ENCODE measurements around the gene NAP1L1. TPM values are rescaled to one million over a fixed set of nuclear protein-coding genes. Genes with fewer than 3 reads are reported as not detected.

The NAP1L1 gene
- total RNA-seq, 1 experiment from 2014 or later: 837 TPM

- no peak for TF ChIP-seq EZH2 (IDR thresholded peaks at IDR 0.05; ENCODE audit: borderline replicate concordance, low read depth, low read length, poor library complexity, severe bottlenecking)
- TF ChIP-seq, protein P1, sequence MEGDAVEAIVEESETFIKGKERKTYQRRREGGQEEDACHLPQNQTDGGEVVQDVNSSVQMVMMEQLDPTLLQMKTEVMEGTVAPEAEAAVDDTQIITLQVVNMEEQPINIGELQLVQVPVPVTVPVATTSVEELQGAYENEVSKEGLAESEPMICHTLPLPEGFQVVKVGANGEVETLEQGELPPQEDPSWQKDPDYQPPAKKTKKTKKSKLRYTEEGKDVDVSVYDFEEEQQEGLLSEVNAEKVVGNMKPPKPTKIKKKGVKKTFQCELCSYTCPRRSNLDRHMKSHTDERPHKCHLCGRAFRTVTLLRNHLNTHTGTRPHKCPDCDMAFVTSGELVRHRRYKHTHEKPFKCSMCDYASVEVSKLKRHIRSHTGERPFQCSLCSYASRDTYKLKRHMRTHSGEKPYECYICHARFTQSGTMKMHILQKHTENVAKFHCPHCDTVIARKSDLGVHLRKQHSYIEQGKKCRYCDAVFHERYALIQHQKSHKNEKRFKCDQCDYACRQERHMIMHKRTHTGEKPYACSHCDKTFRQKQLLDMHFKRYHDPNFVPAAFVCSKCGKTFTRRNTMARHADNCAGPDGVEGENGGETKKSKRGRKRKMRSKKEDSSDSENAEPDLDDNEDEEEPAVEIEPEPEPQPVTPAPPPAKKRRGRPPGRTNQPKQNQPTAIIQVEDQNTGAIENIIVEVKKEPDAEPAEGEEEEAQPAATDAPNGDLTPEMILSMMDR (conservative IDR thresholded peaks at IDR 0.05; ENCODE audit: low read depth, low read length): peak; percentile 89
Observed at GRCh38 chr12:76037130-76038103, 47.1 kb downstream of the NAP1L1 start.

DNA sequence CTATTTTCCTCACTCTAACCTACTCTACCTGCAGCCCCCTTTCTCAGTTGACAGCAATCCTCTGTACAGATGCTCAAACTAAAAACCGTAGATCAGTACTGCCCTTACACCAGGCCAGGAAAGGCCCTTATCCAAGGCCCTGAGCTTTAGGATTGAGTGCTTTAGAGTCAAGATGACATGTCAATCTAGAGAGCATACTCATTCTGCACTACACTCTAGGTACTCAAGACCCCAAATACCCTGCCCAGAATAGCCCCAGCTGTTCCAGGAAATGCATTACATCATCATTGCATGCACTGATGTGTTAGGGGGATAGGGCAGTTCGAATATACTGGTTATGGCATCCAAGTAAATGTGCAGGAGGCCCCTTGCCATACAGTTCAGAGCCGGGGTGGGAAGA lies 49.4 kb downstream of the NAP1L1 start:
- BruUV-seq (replicated peaks): no TSS peak
- POLR2A ChIA-PET (ENCODE audit: low non-redundant PET): no interaction called here
- intact Hi-C loops (cut with micrococcal nuclease; ENCODE audit: unreplicated experiment): loop anchor here (5.0 to 10.0 kb wide), 2 partner anchors 312 to 700 kb away; partner anchors contain the start of genes BBS10, CAPS2 and GLIPR1L1
- DNase-seq (ENCODE audit: low spot score): no peak
- CTCF ChIA-PET: no interaction called here
- Histone ChIP-seq H3K27ac (ENCODE audit: low read depth, low read length, poor library complexity, severe bottlenecking) (no peak overlapping the region), H3K9me3 (ENCODE audit: low read depth, low read length, poor library complexity, severe bottlenecking) (no peaks in the 10 kb centered on the region), H3K36me3 (ENCODE audit: insufficient read depth, low read length, poor library complexity, severe bottlenecking) (no peaks in the 10 kb centered on the region), H3K4me3 (ENCODE audit: low read depth, low read length, poor library complexity, severe bottlenecking) (no peak overlapping the region), H3K4me1 (ENCODE audit: insufficient read depth, low read length, poor library complexity, severe bottlenecking) (peaks cover 21% of the 10 kb centered on the region), H3K27me3 (replicated peaks; ENCODE audit: insufficient read depth, low read depth, low read length, poor library complexity) (no peaks in the 10 kb centered on the region)
- no peak for TF ChIP-seq EZH2 (IDR thresholded peaks at IDR 0.05; ENCODE audit: borderline replicate concordance, low read depth, low read length, poor library complexity, severe bottlenecking)
- TF ChIP-seq, protein P1 (conservative IDR thresholded peaks at IDR 0.05; ENCODE audit: low read depth, low read length): no peak

More at GRCh38 chr12:76037130-76038103, 47.1 kb downstream of the NAP1L1 start:
- no peak overlapping the region for H3K27ac ChIP-seq (ENCODE audit: low read depth, low read length, poor library complexity, severe bottlenecking)
- ChIA-PET POLR2A (ENCODE audit: low non-redundant PET) (no interaction called here), CTCF (interaction anchor here (0.5 to 1.5 kb wide), 8 partner anchors 392 to 554 kb away, joined by 3 to 7 read pairs (median 4); partner anchors contain the start of gene KRR1)
- no peaks in the 10 kb centered on the region for H3K36me3 ChIP-seq (ENCODE audit: insufficient read depth, low read length, poor library complexity, severe bottlenecking)
- H3K27me3 ChIP-seq (replicated peaks; ENCODE audit: insufficient read depth, low read depth, low read length, poor library complexity): no peaks in the 10 kb centered on the region
- intact Hi-C loops (cut with micrococcal nuclease; ENCODE audit: unreplicated experiment): loop anchor here (5.0 to 10.0 kb wide), 2 partner anchors 310 to 703 kb away; partner anchors contain the start of genes BBS10, CAPS2 and GLIPR1L1
- BruUV-seq (replicated peaks): no TSS peak
- H3K9me3 ChIP-seq (ENCODE audit: low read depth, low read length, poor library complexity, severe bottlenecking): no peaks in the 10 kb centered on the region
- H3K4me3 ChIP-seq (ENCODE audit: low read depth, low read length, poor library complexity, severe bottlenecking): peak overlapping the region; percentile 15
- peak; percentile 88 for DNase-seq (ENCODE audit: low spot score)
- peaks cover 21% of the 10 kb centered on the region for H3K4me1 ChIP-seq (ENCODE audit: insufficient read depth, low read length, poor library complexity, severe bottlenecking)

GRCh38 chr12:76033081-76034011 lies 51.1 kb downstream of the NAP1L1 start:
- POLR2A ChIA-PET (ENCODE audit: low non-redundant PET): no interaction called here
- intact Hi-C loops (cut with micrococcal nuclease; ENCODE audit: unreplicated experiment): loop anchor here (5.0 to 10.0 kb wide), 4 partner anchors 86 to 699 kb away; partner anchors contain the start of genes CAPS2 and GLIPR1L1
- Histone ChIP-seq H3K9me3 (ENCODE audit: low read depth, low read length, poor library complexity, severe bottlenecking) (no peaks in the 10 kb centered on the region), H3K4me1 (ENCODE audit: insufficient read depth, low read length, poor library complexity, severe bottlenecking) (peaks cover 21% of the 10 kb centered on the region), H3K27ac (ENCODE audit: low read depth, low read length, poor library complexity, severe bottlenecking) (no peak overlapping the region), H3K4me3 (ENCODE audit: low read depth, low read length, poor library complexity, severe bottlenecking) (no peak overlapping the region), H3K27me3 (replicated peaks; ENCODE audit: insufficient read depth, low read depth, low read length, poor library complexity) (no peaks in the 10 kb centered on the region), H3K36me3 (ENCODE audit: insufficient read depth, low read length, poor library complexity, severe bottlenecking) (no peaks in the 10 kb centered on the region)
- TF ChIP-seq, protein P1 (conservative IDR thresholded peaks at IDR 0.05; ENCODE audit: low read depth, low read length): no peak
- no peak for TF ChIP-seq EZH2 (IDR thresholded peaks at IDR 0.05; ENCODE audit: borderline replicate concordance, low read depth, low read length, poor library complexity, severe bottlenecking)
- CTCF ChIA-PET: interaction anchor here (0.6 to 0.7 kb wide), 2 partner anchors 508 to 524 kb away, joined by 3 to 8 read pairs; no protein-coding TSS in a partner anchor
- DNase-seq (ENCODE audit: low spot score): no peak
- BruUV-seq (replicated peaks): no TSS peak

All from A673 (cell line).